ENCODE measurements around the gene KCNH2. TPM values are rescaled to one million over a fixed set of nuclear protein-coding genes. Genes with fewer than 3 reads are reported as not detected.
"Not testable (repeated sequence)": the region's sequence is repeated elsewhere in the genome, so short reads cannot be mapped to it uniquely, and the experiment has no call there.

The KCNH2 gene, protein sequence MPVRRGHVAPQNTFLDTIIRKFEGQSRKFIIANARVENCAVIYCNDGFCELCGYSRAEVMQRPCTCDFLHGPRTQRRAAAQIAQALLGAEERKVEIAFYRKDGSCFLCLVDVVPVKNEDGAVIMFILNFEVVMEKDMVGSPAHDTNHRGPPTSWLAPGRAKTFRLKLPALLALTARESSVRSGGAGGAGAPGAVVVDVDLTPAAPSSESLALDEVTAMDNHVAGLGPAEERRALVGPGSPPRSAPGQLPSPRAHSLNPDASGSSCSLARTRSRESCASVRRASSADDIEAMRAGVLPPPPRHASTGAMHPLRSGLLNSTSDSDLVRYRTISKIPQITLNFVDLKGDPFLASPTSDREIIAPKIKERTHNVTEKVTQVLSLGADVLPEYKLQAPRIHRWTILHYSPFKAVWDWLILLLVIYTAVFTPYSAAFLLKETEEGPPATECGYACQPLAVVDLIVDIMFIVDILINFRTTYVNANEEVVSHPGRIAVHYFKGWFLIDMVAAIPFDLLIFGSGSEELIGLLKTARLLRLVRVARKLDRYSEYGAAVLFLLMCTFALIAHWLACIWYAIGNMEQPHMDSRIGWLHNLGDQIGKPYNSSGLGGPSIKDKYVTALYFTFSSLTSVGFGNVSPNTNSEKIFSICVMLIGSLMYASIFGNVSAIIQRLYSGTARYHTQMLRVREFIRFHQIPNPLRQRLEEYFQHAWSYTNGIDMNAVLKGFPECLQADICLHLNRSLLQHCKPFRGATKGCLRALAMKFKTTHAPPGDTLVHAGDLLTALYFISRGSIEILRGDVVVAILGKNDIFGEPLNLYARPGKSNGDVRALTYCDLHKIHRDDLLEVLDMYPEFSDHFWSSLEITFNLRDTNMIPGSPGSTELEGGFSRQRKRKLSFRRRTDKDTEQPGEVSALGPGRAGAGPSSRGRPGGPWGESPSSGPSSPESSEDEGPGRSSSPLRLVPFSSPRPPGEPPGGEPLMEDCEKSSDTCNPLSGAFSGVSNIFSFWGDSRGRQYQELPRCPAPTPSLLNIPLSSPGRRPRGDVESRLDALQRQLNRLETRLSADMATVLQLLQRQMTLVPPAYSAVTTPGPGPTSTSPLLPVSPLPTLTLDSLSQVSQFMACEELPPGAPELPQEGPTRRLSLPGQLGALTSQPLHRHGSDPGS
- polyA plus RNA-seq (ENCODE audit: insufficient read depth in 1 of 5, insufficient read length in 5 of 5, low replicate concordance in 1 of 5), result 1 to 10 TPM; 2.9 to 6.3 (median 4.5) TPM
- long read RNA-seq, donor 1, result 0 reads
- long read RNA-seq, donor 2, partial matches to known transcripts, result 0 of 1 reads
- long read RNA-seq, donor 2, other reads (novel, unspliced or antisense), result 0 of 1 reads
- long read RNA-seq, donor 3, full-length matches to known transcripts, result 2 of 2 reads
- long read RNA-seq, donor 3, partial matches to known transcripts, result 0 of 2 reads
- long read RNA-seq, donor 3, other reads (novel, unspliced or antisense), result 0 of 2 reads
- long read RNA-seq, donor 4, result 0 reads
- long read RNA-seq, donor 5, result 0 reads
- long read RNA-seq, donor 6, result 0 reads
- long read RNA-seq, donor 7, result 0 reads
- long read RNA-seq, donor 8, result 0 reads

DNA sequence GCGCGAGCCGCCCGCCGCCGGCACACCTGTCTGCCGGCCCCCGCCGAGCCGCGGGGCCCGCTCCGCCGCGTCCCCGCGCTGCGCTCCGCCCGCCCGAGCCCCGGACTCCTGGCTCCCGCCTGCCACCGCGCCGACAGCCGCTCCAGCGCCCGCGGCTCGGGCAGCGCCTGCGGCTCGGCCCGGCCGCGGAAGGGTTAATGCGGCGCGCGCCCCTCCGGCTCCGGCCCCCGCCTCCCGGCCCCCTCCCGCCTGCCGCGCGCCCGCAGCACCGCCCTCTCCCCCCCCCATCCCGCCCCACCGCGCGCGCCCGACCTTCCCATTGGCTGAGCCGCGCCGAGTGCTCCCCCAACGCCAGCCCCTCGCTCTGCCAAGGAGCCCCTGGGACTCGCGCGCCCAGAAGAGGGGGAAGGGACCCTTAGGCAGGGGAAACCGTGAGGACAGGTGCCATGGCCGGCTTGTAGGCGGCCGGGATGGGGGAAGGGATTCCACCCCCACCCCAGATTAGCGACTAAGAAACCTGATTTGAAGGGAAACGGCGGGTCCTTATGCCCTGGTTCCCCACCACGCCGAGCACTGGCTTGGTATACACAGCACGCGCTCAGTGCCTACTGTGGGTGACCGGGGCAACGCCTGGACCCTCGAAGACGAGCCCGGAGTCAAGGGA lies at the start of gene KCNH2:
Gene KCNH2 (minus strand): TSS at position 196 of the 664 bp plus-strand sequence. CDS start 408 bp downstream, outside the sequence.
- DNase-seq, result no peak

DNA sequence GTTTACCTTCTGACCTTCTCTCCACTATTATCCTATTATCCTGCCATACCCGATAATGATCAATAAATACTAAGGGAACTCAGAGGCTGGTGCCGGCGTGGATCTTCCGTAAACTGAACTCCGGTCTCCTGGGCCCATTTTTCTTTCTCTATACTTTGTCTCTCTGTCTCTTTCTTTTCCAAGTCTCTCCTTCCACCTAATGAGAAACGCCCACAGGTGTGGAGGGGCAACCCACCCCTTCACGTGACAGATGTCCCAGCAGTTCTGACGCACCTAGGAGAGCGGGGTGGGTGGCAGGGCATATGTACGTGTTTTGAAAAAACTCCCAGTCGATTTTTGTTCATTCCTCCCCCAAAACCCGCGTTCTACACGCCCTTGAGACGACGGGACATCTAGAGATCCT lies 49.6 kb upstream of the KCNH2 start:
- DNase-seq, result not testable (repeated sequence)

DNA sequence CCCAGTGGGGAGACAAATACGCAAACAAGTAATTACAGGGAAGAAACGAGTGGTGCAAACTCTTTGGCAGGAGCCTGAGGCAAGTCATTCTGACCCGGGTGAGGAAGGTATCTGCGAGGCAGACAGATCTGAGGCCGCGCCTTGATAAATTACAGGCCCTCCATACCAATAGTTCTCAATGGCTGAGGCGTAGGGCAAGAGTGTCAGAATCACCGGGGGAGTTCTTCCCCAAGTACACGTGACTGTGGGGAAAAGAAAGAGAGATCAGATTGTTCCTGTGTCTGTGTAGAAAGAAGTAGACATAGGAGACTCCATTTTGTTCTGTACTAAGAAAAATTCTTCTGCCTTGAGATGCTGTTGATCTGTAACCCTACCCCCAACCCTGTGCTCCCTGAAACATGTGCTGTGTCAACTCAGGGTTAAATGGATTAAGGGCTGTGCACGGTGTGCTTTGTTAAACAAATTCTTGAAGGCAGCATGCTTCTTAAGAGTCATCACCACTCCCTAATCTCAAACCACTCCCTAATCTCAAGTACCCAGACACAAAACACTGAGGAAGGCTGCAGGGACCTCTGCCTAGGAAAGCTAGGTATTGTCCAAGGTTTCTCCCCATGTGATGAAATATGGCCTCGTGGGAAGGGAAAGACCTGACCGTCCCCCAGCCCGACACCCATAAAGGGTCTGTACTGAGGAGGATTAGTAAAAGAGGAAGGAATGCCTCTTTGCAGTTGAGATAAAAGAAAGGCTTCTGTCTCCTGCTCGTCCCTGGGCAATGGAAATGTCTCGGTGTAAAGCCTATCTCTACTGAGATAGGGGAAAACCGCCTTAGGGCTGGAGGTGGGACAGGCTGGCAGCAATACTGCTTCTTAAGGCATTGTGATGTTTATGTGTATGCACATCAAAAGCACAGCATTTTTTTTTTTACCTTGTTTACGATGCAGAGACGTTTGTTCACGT lies 48.9 kb upstream of the KCNH2 start:
- not testable (repeated sequence) for DNase-seq

DNA sequence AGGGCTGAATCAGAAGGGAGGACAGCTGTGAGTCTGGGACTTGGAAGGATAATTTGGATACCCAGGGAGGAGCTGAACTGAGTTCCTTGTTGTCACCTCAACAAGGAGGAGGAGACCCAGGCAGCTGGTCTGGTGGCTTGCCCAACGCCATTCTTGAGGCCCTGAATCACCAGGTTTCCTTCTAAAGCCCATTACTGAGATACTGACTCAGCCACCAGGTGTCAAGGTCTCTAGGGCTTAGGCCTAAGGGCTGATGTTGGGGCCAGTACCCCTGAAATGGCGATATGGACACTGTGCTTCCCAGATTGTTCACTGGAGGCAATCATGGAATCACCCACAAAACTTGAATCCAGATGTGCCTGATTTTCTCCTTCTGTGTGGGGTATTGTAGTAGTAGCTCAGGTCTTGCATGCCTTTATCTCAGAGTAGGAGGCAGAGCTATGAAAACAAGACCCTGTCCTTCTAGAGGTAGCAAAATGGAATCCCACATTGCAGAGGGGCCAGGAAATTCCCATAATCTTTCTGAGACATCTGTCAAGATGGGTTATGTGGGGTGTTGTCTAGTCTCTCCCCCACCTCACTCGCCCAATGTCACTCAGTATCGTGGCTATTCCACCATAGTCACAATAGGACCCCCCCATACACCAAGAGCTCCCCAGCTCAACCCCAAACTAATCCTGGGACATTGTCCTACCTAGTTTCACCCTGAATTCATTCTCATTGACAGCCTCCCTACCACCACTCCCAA lies 48.0 kb upstream of the KCNH2 start:
- DNase-seq, result no peak

DNA sequence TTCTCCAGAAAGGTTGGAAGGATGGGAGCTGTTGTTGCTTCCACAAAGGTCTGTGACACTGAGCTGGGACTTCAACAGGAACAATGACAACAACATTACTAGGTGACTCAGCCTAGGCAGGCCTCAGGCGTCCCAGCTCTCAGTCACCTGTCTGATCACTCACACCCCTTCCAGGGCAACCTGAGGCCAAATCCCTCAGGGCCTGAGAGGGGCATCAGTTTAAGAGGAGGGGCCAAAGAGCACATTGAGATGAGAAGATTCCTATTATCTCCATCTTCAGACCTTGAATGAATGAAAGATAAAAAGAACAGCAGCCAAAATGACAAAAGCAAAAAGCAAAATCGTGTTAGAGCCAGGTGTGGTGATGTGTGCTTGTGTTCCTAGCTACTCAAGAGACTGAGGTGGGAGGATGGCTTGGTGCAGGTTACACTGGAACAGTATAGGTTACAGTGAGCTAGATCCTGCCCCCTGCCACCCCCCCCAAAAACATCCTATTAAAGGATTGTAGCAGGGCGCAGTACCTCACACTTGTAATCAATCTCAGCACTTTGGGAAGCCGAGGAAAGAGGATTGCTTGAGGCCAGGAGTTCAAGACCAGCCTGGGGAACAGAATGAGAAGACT lies 46.4 kb upstream of the KCNH2 start, which contains the start of gene ATG9B:
Gene ATG9B (minus strand): TSS at position 60 of the 622 bp plus-strand sequence. CDS start 71 bp downstream, outside the sequence.
- no peak for DNase-seq

DNA sequence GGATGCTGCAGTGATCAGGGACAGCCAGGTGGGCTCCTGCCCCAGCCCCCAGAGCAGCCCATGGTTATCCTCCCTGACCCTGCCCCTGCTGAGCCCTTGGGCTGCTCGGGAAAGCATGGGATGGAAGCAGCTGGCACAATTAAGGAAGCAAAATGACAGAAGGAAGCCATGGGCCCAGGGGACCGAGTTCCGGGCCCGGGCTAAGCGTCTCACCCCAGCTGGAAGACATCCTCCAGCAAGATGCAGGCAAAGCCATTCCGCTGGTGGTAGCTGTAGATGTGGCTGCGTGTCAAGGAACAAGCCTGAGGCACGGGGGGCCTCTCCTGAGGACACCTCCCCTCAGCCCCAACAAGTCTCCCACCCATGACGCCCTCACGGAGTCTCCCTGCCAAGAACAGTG lies 45.1 kb upstream of the KCNH2 start:
- DNase-seq, result no peak

DNA sequence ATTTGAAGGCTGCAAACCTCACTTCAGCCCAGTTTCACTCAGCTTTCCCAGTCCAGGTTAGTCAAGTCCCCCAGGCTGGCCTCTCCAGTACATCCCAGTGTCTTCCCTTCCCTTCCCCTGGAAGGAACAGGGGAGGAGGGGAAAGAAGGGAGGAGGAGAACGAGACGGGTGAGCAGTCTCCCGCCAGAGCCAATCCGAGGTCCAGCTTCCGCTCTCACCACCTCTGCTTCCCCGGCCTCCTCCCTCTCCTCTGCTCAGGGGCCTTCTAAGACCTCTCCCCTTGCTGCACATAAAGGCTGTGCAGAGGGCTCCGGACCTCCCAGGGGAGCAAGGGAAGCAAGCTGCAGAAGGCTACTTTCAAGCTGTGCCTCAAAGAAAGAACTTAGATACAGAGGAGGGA lies 42.1 kb upstream of the KCNH2 start:
- no peak for DNase-seq

DNA sequence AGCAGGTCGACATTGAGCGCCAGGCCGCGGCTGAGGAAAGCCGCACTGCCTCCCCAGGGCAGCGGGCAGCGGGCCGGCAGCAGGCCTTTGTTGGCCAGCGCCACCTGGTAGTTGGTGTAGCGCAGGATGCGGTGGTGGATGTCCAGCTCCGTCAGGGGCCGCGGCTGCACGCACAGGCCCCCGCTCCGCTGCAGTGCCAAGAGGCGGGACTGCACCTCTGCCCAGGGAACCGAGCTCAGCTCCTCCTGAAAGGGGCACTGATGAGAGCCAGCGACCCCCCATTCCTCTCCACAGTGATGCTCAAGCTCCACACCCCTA lies 41.0 kb upstream of the KCNH2 start:
- DNase-seq, result no peak

DNA sequence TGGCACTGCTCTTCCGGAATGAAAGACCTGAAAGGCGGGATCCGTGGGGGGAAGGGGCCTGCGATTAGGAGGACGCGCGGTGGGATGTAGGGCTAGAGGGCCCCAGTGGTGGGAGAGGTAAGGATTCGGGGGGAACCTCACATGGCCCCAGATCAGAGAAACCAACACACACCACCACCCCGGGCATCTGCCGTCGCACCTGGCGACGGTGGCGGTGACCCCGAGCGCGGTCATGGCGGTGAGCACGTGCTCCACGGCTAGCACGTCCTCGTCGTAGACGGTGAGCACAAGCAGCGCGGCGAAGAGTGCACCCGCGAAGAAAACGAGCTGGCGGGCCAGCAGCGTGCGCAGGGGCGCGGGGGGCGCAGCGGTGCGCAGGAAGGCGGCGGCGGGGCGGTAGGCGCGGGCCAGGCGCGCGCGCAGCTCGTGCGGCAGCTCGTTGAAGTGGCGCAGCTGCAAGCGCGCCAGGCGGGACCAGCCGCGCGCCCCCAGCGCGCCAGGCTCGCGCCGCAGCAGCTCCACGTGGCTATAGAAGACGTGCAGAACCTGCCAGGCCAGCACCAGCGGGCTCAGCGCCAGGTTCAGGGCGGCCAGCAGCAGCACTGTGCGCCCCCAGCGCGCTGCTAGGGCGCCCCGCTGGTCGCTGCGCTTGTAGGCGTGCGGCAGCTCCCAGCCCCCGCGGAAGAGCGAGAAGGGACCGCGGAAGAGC lies 40.5 kb upstream of the KCNH2 start:
- DNase-seq, result peak; percentile 66

DNA sequence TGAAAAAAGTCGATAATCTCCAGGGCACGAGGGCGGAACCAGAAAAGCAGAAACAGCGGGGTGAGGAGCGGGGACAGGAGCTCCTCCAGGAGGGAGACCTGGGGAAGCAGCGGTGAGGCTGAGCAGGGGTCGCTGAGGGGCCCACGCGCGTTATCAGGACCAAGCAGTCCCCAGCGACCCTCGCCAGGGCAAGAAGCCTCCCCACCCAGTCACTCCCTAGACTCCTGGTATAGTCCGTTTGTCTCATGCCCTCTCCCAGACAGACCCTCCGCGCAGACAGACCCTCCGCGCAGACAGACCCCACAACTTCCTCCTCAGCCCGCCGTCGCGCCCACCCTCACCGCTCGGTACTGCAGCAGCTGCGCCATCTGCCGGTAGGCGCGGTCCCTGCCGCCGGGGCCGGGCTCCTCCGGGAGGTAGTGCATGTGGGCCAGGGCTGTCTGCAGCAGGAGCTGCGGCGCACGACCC lies 39.9 kb upstream of the KCNH2 start:
- DNase-seq, result no peak

DNA sequence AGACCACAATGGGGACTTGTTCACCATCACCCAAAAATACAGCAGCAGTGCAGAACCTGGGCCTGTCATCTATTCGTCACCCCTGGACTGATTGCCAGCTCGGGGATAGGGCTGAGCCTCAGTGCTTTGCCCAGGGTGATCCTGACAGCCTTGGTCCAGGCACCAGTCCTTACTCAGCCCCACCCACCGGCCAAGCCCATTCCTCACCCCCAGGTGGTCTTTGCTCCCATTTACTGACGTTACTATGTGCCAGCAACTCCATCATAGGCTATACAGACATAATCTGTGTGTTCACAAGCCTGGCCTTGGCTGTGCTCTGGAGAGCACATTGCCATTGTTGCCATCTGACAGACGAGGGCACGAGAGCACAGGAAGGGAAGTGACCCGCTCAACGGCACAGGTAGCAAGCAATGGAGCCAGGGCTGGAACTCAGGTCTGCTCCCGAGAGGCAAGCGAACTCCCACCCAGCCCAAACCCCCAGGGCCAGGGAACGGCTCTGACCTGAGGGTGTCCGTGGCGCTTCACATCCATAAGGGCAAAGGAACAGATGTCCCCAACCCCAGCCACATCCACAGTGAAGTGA lies 39.3 kb upstream of the KCNH2 start:
- DNase-seq, result no peak

DNA sequence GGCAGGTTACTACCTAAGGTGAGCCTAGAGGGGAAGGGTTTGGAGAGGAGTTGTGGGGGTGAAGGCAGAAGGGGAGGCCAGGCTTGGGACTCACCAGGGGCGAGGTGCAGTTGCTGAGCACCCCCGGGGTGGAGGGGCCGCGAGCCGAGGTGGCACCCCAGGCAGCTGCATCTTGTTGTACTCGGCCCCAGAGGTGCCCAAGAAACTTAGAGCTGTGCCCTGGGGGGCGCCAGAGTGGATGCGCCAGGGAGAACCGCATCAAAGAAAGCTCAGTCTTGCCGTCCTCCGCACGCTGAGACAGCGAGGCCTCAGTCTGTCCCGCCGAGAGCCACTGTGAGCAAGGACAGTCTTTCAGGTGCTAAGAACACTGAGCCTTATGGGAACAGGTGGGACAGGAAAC lies 38.8 kb upstream of the KCNH2 start:
- DNase-seq, result no peak

DNA sequence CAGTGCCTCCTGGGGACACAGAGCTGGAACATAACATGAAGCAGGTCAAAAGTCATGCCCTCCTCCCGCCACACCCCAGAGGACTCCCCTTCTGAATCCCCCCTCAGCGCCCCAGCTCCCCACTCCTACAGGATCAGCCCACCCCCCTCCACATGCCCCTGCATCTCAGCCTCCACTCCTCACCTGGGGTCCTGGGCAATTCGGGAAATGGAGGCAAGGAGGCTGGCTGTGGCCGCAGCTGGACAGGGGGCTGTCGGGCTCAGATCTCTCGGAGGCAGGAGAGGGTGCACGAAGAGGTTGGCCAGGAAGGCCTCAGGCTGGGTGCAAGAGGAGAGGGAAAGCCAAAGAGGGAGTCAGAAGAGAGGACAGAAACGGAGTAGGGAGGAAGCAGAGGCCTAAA lies 38.4 kb upstream of the KCNH2 start:
- no peak for DNase-seq

DNA sequence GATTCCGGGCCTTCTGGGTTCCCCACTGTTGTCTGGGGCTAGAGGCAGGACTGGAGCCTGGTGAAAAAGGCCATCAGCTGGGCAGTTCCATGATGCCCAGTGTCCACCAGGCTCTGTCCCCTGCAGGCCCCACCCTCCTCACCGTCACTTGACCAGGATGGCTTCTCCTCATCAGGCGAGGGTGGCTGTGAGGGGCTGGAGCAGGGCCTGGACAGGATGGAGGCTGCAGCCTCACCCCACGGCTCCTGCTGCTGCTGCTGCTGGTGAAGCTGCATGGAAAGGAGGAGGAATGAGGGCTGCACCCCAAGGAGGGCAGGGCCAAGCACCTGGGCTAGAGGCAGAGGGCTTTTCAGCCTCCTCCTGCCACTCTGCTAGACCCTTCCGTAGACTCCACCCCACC lies 37.8 kb upstream of the KCNH2 start:
- DNase-seq, result no peak

DNA sequence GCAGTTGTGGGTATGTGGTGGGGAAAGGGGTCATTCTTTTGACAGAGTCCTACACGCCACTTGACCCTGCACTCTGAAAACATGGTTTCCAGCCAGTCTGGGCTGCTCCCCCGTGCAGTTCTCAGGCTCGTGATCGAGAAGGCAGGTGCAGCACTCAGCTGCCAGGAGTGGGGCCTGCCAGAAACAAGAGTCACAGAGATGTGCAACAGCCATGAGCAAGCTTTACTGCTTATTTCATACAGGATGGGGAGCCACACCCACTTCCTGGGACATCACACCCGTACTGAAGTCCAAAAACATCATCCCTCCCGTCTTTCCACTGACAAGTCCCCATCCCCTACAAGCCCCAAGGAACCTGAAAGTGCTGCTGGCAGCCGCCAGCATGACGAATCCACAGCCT lies 36.8 kb upstream of the KCNH2 start:
- DNase-seq, result no peak

DNA sequence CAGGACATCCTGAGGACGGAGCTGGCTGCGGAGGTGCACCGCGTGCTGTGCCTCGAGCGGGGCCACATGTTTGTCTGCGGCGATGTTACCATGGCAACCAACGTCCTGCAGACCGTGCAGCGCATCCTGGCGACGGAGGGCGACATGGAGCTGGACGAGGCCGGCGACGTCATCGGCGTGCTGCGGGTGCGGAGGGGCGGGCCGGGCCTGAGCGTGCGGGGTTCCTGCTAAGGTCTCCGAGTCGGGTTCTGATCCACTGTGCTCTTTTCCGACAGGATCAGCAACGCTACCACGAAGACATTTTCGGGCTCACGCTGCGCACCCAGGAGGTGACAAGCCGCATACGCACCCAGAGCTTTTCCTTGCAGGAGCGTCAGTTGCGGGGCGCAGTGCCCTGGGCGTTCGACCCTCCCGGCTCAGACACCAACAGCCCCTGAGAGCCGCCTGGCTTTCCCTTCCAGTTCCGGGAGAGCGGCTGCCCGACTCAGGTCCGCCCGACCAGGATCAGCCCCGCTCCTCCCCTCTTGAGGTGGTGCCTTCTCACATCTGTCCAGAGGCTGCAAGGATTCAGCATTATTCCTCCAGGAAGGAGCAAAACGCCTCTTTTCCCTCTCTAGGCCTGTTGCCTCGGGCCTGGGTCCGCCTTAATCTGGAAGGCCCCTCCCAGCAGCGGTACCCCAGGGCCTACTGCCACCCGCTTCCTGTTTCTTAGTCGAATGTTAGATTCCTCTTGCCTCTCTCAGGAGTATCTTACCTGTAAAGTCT lies 35.8 kb upstream of the KCNH2 start:
- DNase-seq, result peak in 1 of 2 donors; percentile 60
